H1 (cell line): Measurements from ENCODE around the gene RIN3. TPM values are rescaled to one million over a fixed set of nuclear protein-coding genes. Genes with fewer than 3 reads are reported as not detected.

Source experiments
- CTCF ChIA-PET: fragments of 300-600 bp; sonication (Branson Sonifier 250); formaldehyde crosslinking; loops from one replicate; lab custom pipeline; 2021; ENCODE audit not compliant: partially characterized antibody; lab: Charles Lee
- POLR2A ChIA-PET: fragments of 300-600 bp; sonication (Branson Sonifier 250); formaldehyde crosslinking; loops from one replicate; lab custom pipeline; 2021; ENCODE audit warnings: inconsistent platforms; ENCODE audit not compliant: partially characterized antibody; lab: Charles Lee
- DNase-seq, 2 experiments: peaks; one replicate each; pipeline versions ENCODE4 v3.0.0 to v3.0.0-alpha.2; 2010 to 2022; ENCODE audit warnings: low spot score in 2 of 2, low read depth in 1 of 2, mixed read lengths in 1 of 2
- FAIRE-seq: peaks from 2 replicates; lab custom pipeline; 2011; peaks lifted over from hg19 to GRCh38; lab: Jason Lieb, UNC
- H2AFZ ChIP-seq: 2 replicates; pipeline ENCODE4 v1.8.1; 2012; ENCODE audit warnings: low read length, inconsistent platforms
- H2AK5ac ChIP-seq: 2 replicates; pipeline ENCODE4 v1.6.1; 2013; ENCODE audit warnings: low read depth, low read length
- H2BK120ac ChIP-seq: replicated peaks from 2 replicates; pipeline ENCODE3; 2013; ENCODE audit warnings: low read depth, low read length, inconsistent platforms
- H2BK12ac ChIP-seq: 2 replicates; pipeline ENCODE4 v1.6.1; 2013; ENCODE audit warnings: low read depth, low read length
- H2BK15ac ChIP-seq: 2 replicates; pipeline ENCODE4 v1.6.1; 2013; ENCODE audit warnings: low read length
- H2BK20ac ChIP-seq: 2 replicates; pipeline ENCODE4 v1.6.1; 2013; ENCODE audit warnings: low read length
- H2BK5ac ChIP-seq: 2 replicates; pipeline ENCODE4 v1.6.1; 2013; ENCODE audit warnings: low read depth, low read length
- H3K14ac ChIP-seq: 2 replicates; pipeline ENCODE4 v1.6.1; 2013; ENCODE audit warnings: inconsistent platforms; ENCODE audit not compliant: insufficient read length
- H3K18ac ChIP-seq: 2 replicates; pipeline ENCODE4 v1.6.1; 2013; ENCODE audit warnings: low read length; ENCODE audit errors: extremely low read depth
- H3K23ac ChIP-seq: 2 replicates; pipeline ENCODE4 v1.6.1; 2013; ENCODE audit warnings: inconsistent platforms; ENCODE audit not compliant: insufficient read length
- H3K23me2 ChIP-seq: 2 replicates; pipeline ENCODE4 v1.6.1; 2013; ENCODE audit warnings: low read depth, low read length
- H3K27ac ChIP-seq: 2 replicates; pipeline ENCODE4 v1.6.1; 2011; ENCODE audit warnings: low read depth, low read length, inconsistent platforms
- H3K27me3 ChIP-seq, 4 experiments: replicated peaks in 1 of 4; 1 replicate in 1 of 4; 2 replicates in 3 of 4; pipeline versions ENCODE4 v1.6.1 to v1.8.1; 2011 to 2013; ENCODE audit warnings: low read length in 3 of 4, mild to moderate bottlenecking in 3 of 4, inconsistent platforms in 2 of 4, mixed read lengths in 2 of 4, moderate library complexity in 1 of 4; ENCODE audit not compliant: control insufficient read depth in 3 of 4, insufficient read depth in 3 of 4; ENCODE audit errors: extremely low read depth in 1 of 4
- H3K36me3 ChIP-seq, 4 experiments: 2 replicates each; pipeline versions ENCODE4 v1.6.1 to v1.8.1; 2011 to 2013; ENCODE audit warnings: mild to moderate bottlenecking in 4 of 4, low read length in 3 of 4, moderate library complexity in 2 of 4, control low read depth in 1 of 4, inconsistent platforms in 1 of 4; ENCODE audit not compliant: insufficient read depth in 4 of 4, control insufficient read depth in 2 of 4
- H3K4ac ChIP-seq: replicated peaks from 2 replicates; pipeline ENCODE3; 2013; ENCODE audit warnings: low read length, low read depth, mixed read lengths, inconsistent platforms; ENCODE audit not compliant: insufficient read length
- H3K4me1 ChIP-seq, 4 experiments: replicated peaks in 1 of 4; 1 replicate in 1 of 4; 2 replicates in 3 of 4; pipeline versions ENCODE4 v1.6.1 to v1.8.1; 2011 to 2013; ENCODE audit warnings: low read length in 3 of 4, inconsistent platforms in 2 of 4, mixed read lengths in 1 of 4; ENCODE audit not compliant: insufficient read depth in 4 of 4, control insufficient read depth in 3 of 4
- H3K4me2 ChIP-seq, 2 experiments: 2 replicates each; pipeline versions ENCODE4 v1.6.1 to v1.8.1; 2011 to 2013; ENCODE audit warnings: low read depth in 2 of 2, low read length in 2 of 2, control low read depth in 1 of 2, inconsistent platforms in 1 of 2, mild to moderate bottlenecking in 1 of 2; ENCODE audit not compliant: insufficient read depth in 1 of 2
- H3K4me3 ChIP-seq, 4 experiments: fragments of 200-600, 300-600 bp in 1 of 4; sonication (generic), shearing (Covaris generic), sonication (Bioruptor Twin) in 1 of 4; 2 replicates each; pipeline versions ENCODE4 v1.5.1 to v1.8.1; 2011 to 2016; ENCODE audit warnings: low read length in 4 of 4, low read depth in 3 of 4, control low read depth in 2 of 4, inconsistent platforms in 2 of 4, mild to moderate bottlenecking in 2 of 4, mixed read lengths in 1 of 4, moderate library complexity in 1 of 4; ENCODE audit not compliant: insufficient read depth in 2 of 4; ENCODE audit errors: extremely low read depth in 1 of 4
- H3K56ac ChIP-seq: replicated peaks from 2 replicates; pipeline ENCODE3; 2013; ENCODE audit warnings: low read depth, mild to moderate bottlenecking, mixed read lengths, low read length, inconsistent platforms; ENCODE audit not compliant: insufficient read length
- H3K79me1 ChIP-seq: 2 replicates; pipeline ENCODE4 v1.6.1; 2013; ENCODE audit warnings: low read depth, low read length, control low read depth
- H3K79me2 ChIP-seq, 2 experiments: 2 replicates each; pipeline versions ENCODE4 v1.6.1 to v1.8.1; 2012 to 2013; ENCODE audit warnings: low read length in 2 of 2, mild to moderate bottlenecking in 2 of 2, inconsistent platforms in 1 of 2; ENCODE audit not compliant: insufficient read depth in 2 of 2, control insufficient read depth in 1 of 2
- H3K9ac ChIP-seq, 4 experiments: replicated peaks in 1 of 4; 1 replicate in 1 of 4; 2 replicates in 3 of 4; pipeline versions ENCODE4 v1.6.1 to v1.8.1; 2011 to 2013; ENCODE audit warnings: low read depth in 3 of 4, low read length in 3 of 4, control low read depth in 2 of 4, mild to moderate bottlenecking in 2 of 4, moderate library complexity in 2 of 4, inconsistent platforms in 1 of 4; ENCODE audit errors: extremely low read depth in 1 of 4
- H3K9me3 ChIP-seq, 2 experiments: 2 replicates each; pipeline versions ENCODE4 v1.6.1 to v1.8.1; 2012 to 2013; ENCODE audit warnings: mild to moderate bottlenecking in 2 of 2, moderate library complexity in 2 of 2, control low read depth in 1 of 2, inconsistent platforms in 1 of 2, low read depth in 1 of 2, low read length in 1 of 2, mixed read lengths in 1 of 2; ENCODE audit not compliant: insufficient read depth in 2 of 2
- H4K20me1 ChIP-seq, 2 experiments: replicated peaks in 1 of 2; 2 replicates each; pipeline versions ENCODE3 to v1.8.1; 2011 to 2013; ENCODE audit warnings: inconsistent platforms in 2 of 2, low read length in 2 of 2, mild to moderate bottlenecking in 1 of 2; ENCODE audit not compliant: insufficient read depth in 2 of 2, control insufficient read depth in 1 of 2
- H4K5ac ChIP-seq: 2 replicates; pipeline ENCODE4 v1.6.1; 2013; ENCODE audit warnings: low read length, low read depth, mixed read lengths, inconsistent platforms; ENCODE audit not compliant: insufficient read length
- H4K8ac ChIP-seq: 2 replicates; pipeline ENCODE4 v1.8.0; 2013; ENCODE audit warnings: mild to moderate bottlenecking, moderate library complexity, low read length, inconsistent platforms; ENCODE audit not compliant: insufficient read depth; ENCODE audit errors: extremely low read depth
- H4K91ac ChIP-seq: replicated peaks from 2 replicates; pipeline ENCODE3; 2013; ENCODE audit warnings: low read length, mixed read lengths, inconsistent platforms; ENCODE audit not compliant: insufficient read length
- BACH1 ChIP-seq: IDR thresholded peaks from 2 replicates; pipeline ENCODE4 v1.6.1; 2012; ENCODE audit warnings: low read length, improper control_type of control experiment
- BRCA1 ChIP-seq: IDR thresholded peaks from 2 replicates; pipeline ENCODE4 v1.6.1; 2012; ENCODE audit warnings: low read depth, low read length, improper control_type of control experiment
- CHD2 ChIP-seq: IDR thresholded peaks from 2 replicates; pipeline ENCODE4 v1.6.1; 2012; ENCODE audit warnings: low read length, improper control_type of control experiment
- CTBP2 ChIP-seq: IDR thresholded peaks from 2 replicates; pipeline ENCODE4 v1.7.0; 2011; ENCODE audit warnings: borderline replicate concordance, mild to moderate bottlenecking, moderate library complexity, mixed read lengths, low read length; ENCODE audit not compliant: insufficient read depth, insufficient read length
- KDM1A ChIP-seq: fragments of 200-600, 300-600 bp; sonication (generic); IDR thresholded peaks from 2 replicates; pipeline ENCODE4 v1.7.1; 2016; ENCODE audit warnings: mild to moderate bottlenecking, low read length, borderline replicate concordance
- SIN3A ChIP-seq, 2 experiments: IDR thresholded peaks in 1 of 2; conservative IDR thresholded peaks in 1 of 2; 2 replicates each; pipeline ENCODE4 v1.6.1; 2011 to 2012; ENCODE audit warnings: low read length in 2 of 2, improper control_type of control experiment in 1 of 2, low read depth in 1 of 2, mild to moderate bottlenecking in 1 of 2
- TBP ChIP-seq: IDR thresholded peaks from 2 replicates; pipeline ENCODE4 v1.6.1; 2011; ENCODE audit warnings: low read depth, low read length, improper control_type of control experiment
- TEAD4 ChIP-seq: IDR thresholded peaks from 2 replicates; pipeline ENCODE4 v1.6.1; 2012; ENCODE audit warnings: low read depth, low read length, inconsistent platforms, mixed read lengths
- WGBS, 2 experiments: shearing (Covaris generic) in 1 of 2; methylation state at CpG; one replicate each; pipeline versions ENCODE4 v1.1.6 to v1.1.7; 2013 to 2015; ENCODE audit warnings: low lambda C conversion rate in 2 of 2, mixed read lengths in 2 of 2, inconsistent platforms in 1 of 2, low coverage in 1 of 2, missing lambda C conversion rate in 1 of 2; ENCODE audit not compliant: insufficient replicate concordance in 2 of 2, insufficient coverage in 1 of 2, insufficient read length in 1 of 2; ENCODE audit errors: extremely low coverage in 1 of 2, missing lambda C conversion rate in 1 of 2; 5-methylcytosine and 5-hydroxymethylcytosine counted together
- polyA plus RNA-seq, 7 experiments: library from polyadenylated mRNA; depleted of rRNA in 3 of 7; stranded (reverse) in 5 of 7; unstranded in 2 of 7; fragments of >200 nt in 5 of 7; fragments of 200-250 nt in 2 of 7; gene quantifications; 1 replicate in 5 of 7; 2 replicates in 1 of 7; 4 replicates in 1 of 7; pipeline versions ENCODE4 v1.2.1 to v1.2.3, GENCODE V29; 2011 to 2013; ENCODE audit warnings: missing spikeins in 2 of 7, mixed read lengths in 2 of 7
- total RNA-seq: library from RNA; stranded (reverse); fragmentation: NEBNext Ultra II Directional; extraction: Animal tissue kit (Norgen Biotek cat#: 25700); gene quantifications from 2 replicates; pipeline ENCODE4 v1.2.1, GENCODE V29; 2021

Gene RIN3
- total and polyA plus RNA-seq, 2 of the 8 experiments (the other 6 are each of a cell fraction or from before 2014, with no cell fraction given), result 0.59 to 1.5 TPM

GRCh38 chr14:92729634-92730358 is 216.2 kb downstream of the RIN3 start:
- 91% methylated on average over 14 of the region's 14 CpGs; no CpG with 5 or more reads in 1 of the 2 experiments for WGBS, 2 experiments
- Histone ChIP-seq H3K18ac (no peak overlapping the region), H3K27me3 (no peaks in the 10 kb centered on the region), H2BK20ac (no peak overlapping the region), H3K56ac (no peak overlapping the region), H3K23ac (no peak overlapping the region), H3K27ac (no peak overlapping the region), H3K4me1 (no peaks in the 10 kb centered on the region), H2BK12ac (no peak overlapping the region), H3K79me2 (peaks cover 0 to 5% of the 10 kb centered on the region in 2 experiments; a peak in 2 of 4 replicates), H3K14ac (no peak overlapping the region), H4K20me1 (peaks cover 0 to 3% of the 10 kb centered on the region in 2 experiments), H2BK5ac (no peak overlapping the region), H3K9me3 (no peaks in the 10 kb centered on the region), H4K91ac (no peak overlapping the region), H2AK5ac (no peak overlapping the region), H3K4me3 (no peak overlapping the region), H2BK120ac (no peak overlapping the region), H3K9ac (no peak overlapping the region), H4K8ac (no peak overlapping the region), H3K4me2 (no peak overlapping the region), H2AFZ (no peak overlapping the region), H3K23me2 (no peaks in the 10 kb centered on the region), H3K36me3 (peaks cover 4 to 14% (median 4%) of the 10 kb centered on the region in 4 experiments; a peak in 5 of 8 replicates), H2BK15ac (no peak overlapping the region), H4K5ac (no peak overlapping the region), H3K4ac (no peak overlapping the region), H3K79me1 (peaks cover 5% of the 10 kb centered on the region; the same call in 1 of the 2 replicates)
- ChIA-PET CTCF (interaction anchor here (0.6 kb wide), 1 partner anchor 39 kb away, joined by 3 read pairs; no protein-coding TSS in a partner anchor), POLR2A (no interaction called here)
- no peak for DNase-seq
- TF ChIP-seq SIN3A (conservative IDR thresholded peaks at IDR 0.05 in 1 of 2, IDR thresholded peaks at IDR 0.05 in 1 of 2; ENCODE audit: low read depth in 1 of 2, low read length in 2 of 2) (no peak), CTBP2 (no peak), TBP (no peak), BACH1 (no peak), TEAD4 (no peak), CHD2 (no peak), KDM1A (no peak), BRCA1 (no peak)
- FAIRE-seq, result no peak
